KG1 (cell line): ENCODE results near the gene TRPM3.

Experiments used
- DNase-seq: peaks from one replicate; lab custom pipeline; 2025; lab: John Stamatoyannopoulos, UW

Gene TRPM3

DNA sequence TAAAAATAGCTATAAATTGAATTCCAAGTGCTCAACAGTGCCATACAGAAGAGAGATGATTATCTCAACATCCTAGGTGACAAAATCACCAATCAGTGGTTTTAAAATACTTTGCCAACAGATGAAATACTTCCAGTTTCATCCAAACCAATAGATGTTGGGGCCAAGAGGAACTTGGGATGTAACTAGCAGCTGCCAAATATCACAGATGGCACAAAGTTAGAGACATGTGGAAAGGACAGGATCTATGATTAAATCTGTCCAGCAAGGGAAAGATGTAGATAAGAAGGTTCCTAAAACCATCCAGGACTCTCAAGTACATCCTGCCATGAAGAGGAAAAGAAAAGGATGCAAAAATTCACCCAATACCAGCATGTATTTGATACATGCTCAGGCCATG lies 23.8 kb downstream of the TRPM3 start:
- no peak for DNase-seq

DNA sequence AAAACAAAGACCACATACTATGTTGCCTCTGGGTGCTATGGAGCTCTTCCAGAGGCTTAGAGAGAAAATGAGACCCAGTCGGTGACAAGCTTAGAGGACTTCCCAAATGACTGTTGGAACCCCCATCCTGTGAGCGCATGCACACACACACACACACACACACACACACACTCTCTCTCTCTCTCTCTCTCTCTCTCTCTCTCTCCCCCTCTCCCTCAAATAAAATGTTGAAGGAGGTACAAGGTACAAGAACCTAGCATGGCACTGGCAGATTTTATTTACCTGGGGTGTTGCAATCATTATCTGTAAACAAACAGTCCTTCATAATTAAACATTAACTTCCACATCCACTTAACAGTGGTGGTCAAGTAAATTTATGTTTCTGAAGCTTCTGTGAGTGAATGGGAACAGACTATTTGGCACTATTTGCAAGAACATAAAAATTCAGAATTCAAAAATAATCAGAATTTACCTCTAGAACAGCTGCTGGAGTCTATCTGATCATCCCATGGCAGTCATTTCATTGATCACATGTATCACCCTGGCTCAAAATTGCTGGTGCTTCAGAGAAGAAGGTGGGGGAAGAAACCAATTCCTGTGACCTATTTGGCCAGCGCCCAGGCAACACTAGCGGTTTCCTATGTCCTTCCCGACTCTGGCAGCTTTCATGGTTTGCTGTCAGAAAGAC lies 24.9 kb downstream of the TRPM3 start:
- no peak for DNase-seq

DNA sequence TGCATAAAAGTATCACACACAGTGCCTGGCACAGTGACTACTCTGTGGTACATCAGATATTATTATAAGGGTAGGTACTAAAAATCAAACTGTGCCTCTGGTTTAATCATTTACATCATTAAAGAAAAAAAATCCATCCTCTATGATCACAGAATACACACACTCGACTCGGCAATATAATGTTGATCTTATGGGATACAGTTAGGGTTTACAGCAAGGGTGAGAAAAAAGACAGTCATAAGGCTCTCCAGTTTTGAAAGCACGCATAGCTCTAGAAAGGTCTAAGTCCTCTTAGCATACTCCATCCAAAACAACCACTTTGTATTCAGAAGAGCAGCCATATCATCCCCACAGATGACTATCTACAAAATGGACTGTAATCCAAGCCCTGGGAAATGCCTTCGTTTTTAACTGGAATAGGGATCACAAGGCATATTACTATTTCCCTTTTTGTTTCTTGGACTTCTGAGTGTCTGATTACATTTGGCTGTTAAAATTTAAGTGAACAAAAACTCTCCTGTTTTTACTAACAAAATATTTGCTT lies 26.6 kb downstream of the TRPM3 start:
- DNase-seq: no peak

DNA sequence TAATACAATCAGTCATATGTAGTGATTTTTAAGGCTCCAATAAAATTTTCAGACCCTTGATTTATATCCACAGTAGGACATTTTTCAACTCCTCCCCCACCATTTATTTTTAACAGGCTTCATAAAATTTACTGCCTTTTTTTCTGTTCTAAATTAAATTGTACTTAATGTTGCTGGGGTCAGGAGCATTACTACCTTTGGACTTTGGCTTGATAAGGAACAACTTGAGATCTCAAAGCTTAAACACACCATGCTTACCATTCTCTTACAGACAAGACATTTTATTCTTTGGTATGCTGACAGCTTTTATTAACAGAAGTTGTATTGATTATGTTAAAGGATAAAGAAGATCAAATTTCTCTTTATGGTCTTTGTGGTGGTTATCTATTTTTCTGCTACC lies 30.5 kb downstream of the TRPM3 start:
- no peak for DNase-seq

DNA sequence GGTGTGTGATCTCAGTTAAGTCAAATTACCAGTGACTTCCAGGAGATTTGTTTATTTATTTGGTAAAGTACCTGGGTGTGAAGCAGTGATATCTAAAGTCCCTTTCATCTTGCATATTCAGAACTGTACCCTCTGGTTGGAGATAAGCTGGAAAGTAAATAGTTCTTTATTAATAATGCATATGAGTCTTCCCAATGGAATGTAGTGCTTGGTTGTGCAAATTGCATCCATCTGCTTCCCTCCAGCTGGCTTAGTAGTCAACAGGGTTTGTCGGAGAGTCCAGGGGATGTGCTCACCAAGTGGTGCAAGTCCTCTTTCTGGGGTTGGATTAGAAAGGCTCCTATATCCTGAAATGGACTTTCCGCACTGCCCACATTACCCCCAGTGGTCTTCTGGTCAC lies 42.0 kb downstream of the TRPM3 start:
- no peak for DNase-seq

DNA sequence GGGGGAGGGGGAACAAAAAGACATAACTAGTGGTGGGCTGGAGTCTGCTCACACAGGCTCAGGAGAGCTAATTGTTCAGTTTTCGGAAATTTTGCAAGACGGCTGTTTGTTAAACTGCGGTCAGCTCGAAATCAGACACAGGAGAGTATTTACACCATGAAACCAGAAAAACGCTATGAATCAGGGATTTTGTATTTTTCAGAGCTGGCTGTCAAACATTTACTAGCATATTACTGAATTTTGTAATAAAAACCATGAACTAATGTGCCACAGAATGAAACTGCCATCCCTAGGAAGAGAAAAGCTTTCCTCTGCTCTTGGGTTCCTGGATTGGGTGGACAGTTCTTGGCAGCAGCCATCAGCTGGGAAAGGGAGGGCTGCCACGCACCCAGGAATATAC lies 45.3 kb downstream of the TRPM3 start:
- DNase-seq: no peak

DNA sequence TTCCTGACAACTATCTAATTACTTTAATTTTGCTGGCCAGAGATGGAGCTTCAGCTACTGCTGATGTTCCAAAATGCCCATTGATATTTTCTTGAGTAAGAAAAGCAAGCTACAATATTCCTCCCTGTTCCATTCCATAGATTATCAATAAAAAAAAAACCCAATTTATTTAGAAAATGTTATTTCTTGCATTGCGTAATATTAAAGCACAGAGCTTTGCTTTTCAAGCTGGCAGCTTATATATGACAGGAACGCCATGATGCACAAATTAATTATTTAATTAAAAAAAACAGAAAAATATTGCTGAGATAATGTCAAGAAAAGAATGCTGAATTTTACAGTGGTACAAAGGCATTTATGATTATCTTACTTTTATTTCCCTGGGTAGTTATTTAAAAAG lies 47.9 kb downstream of the TRPM3 start:
- no peak for DNase-seq

DNA sequence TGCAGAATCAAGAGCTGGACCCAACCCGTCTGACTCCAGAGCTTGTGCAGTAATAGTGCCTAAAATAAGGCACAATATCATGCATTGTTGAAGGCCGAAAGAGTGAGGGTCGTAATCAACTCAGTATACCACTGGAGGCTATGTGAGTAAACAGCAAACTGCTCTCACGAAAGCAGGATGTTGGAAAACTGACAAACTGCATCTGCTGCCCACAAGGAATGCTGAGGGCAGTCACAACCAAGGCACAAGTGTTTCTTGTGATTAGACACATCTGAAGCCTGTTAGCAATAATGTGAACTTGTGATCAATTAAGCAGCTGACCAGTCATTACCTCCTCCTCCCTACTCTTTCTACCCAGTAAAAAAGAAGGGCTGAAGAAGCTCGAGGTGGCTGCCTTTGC lies 48.8 kb downstream of the TRPM3 start:
- DNase-seq: no peak

DNA sequence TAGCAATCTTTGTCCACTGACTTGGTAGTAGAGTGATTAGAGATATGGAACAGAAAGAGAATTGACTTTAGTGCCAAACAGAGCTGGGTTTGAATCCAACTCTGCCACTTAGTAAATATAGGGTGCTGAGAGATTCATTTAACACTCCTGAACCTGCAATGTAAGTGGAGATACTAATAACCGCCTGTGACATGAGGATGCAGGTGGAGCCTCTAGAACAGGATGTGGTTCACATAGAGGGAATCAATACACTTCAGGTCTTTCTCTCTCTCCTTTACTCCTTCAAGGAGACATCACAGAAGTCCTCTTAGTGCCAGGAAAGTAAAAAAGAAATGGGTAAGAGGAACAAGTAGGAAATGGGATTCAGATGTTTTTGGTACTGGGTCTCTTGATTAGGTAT lies 49.8 kb downstream of the TRPM3 start:
- no peak for DNase-seq

DNA sequence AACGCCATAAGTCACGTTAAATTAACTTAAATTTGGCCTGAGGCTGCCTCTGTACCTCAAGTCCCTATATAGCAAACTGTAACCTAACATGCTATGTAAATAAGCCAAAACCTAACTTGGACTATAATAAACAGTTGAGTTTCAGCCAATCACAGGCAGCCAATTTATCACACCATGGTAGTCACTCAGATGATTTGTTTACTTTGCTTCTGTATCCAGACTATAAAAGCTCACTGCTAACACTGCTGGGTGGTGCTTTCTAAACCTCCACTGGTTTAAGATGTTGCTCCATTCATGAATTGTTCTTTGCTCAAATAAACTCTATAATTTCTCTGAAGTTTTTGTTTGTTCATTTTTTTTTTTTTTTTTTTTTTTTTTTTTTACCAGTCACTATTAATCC lies 62.8 kb downstream of the TRPM3 start:
- no peak for DNase-seq

DNA sequence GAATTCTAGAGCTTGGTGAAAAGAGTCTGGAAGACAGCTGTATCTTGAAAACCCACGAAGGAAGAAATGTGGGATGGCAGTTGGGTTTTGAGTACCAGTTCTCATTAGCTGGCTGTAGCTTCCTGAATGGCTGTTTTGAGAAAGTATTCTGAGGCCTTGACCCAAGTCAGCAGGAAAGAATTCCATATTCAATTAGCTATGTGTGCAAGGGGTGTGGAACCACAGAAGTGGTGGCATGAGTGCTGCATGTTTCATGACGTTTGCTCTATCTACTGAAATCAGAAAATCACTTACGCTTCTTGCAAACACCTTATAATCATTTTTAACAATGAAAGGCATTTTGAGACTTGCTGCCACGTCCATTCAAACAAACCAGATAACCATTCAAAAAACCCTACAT lies 69.1 kb downstream of the TRPM3 start:
- DNase-seq: no peak

DNA sequence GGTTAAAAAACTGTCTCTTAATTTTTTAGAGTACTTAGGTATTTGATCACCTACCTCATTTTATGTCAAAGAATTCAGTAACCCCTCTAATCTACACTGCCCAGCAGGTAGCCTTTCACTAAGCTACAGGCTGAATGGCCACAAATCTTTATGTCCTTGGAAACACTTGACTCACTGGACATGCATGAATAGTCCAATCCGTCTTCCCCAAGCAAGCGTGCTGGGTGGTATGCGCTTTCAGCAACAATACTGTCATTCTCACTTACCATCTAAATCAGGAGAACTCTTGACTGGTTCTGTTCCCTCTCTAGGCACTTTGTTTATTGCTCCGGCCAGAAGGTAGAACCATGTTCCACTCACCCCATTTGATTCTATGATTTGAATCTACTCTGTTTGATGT lies 73.1 kb downstream of the TRPM3 start:
- no peak for DNase-seq

DNA sequence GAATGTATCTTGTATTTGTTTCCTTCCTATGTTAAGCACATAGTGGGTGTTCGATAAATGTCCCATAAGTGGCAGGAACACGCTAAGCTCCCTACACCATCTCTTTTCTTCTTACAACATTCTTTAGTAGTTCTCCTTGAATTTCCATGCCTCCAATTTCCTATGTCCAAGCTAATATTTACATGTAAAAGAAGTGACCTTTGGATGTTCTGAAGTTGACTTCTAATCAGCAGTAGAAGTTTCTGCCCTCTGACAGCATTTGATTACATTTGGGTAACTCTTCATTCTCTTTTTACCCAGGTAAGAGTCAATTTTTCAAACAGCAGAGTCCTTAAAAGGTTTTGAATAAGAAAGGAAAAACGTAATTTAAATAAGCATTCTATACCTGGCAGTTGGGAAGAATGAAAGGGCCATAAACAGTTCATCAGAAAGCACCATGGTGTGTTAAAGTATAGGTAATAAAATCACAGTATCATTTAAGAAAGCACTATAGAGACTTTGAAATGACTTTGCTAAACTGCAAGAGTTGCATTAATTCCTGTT lies 78.9 kb downstream of the TRPM3 start:
- no peak for DNase-seq

DNA sequence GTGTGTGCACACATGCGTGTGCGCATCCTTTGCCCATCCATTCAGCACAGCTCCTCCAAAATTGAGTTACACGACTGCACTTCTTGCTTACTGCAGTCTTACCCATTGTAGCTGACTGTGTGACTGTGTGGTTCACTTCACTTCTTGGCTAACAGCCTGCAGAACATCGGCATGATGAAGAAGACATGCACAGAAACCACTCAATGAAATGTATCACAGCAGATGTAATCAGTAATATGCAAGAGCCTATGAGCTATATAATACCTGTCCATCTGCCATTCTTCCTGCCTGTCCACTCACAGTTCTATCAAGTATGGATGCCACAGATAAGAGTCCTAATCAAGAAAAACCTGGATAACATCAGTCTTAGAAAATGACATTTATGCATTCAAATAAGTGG lies 83.9 kb downstream of the TRPM3 start:
- DNase-seq: no peak

DNA sequence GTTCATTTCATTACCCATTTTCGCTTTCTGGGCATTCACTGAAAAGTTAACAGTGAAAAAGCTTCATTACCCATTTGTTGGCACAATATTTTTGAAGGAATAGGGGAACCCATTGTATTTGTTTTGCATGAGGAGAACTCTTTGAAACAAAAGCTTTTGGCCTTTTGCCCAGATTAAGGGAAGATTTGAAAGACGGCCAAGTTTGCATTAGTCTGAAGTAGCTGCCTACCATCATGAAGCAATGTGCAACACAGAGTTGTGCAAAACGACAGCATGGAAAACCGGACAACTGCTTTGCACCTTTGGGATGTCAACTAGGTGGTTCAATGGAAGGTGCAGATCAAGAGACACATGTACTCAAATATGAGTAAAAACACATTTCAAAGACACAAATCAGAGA lies 84.9 kb downstream of the TRPM3 start:
- no peak for DNase-seq

DNA sequence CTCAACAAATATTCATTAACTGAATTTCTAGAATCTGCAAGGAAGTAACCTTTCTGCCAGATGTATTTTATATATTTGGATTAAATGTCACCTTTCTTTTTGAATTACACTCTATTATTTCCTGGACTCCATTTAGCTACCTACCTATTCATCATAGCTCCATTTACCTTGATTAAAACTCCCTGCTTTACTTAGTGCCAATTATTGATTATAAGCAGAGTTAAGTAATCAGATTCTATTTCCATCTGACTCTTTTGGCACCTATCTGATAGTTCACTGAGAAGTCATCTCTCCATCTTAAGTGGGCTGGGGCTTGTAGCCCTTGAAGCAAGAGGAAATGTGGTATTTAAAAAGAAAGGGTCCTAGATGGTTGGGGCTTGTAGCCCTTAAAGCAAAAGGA lies 88.6 kb downstream of the TRPM3 start:
- DNase-seq: no peak

DNA sequence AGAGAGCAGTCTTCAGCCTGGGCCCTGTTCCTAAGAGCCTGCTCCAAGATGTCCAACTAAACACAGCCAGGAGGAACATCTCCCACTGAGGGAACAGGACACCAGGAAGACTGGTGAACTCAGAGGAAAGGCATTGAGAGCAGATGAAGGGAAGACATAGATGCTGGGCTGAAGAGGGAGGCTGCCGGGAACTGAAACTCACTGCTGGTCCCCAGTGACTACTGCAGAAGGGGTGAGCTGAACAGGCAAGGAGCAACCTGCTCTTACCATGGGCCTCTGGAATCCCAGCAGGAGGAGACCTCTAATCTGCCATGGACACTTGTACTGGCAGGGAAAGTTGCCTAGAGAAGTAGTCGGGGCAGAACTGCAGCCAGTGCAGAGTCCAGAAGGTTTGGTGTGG lies 95.7 kb downstream of the TRPM3 start:
- no peak for DNase-seq

DNA sequence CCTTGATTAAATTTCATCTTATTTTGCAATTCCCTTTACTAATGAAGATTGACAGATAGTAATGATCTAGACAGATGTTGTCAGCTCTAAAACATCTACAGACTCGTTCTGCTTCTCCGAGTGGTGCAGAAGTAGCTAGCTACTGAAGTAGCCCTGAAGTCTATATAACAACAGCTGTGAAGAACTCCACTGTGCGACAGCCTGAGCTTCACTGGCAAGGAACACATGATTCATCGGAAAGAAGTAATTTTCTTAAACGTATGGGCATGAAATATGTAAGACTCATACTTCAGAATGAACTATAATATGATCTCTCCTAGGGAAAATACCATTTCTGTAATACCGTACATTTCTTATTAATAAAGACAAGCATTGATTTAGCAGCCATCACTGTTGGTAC lies 96.2 kb downstream of the TRPM3 start:
- no peak for DNase-seq

DNA sequence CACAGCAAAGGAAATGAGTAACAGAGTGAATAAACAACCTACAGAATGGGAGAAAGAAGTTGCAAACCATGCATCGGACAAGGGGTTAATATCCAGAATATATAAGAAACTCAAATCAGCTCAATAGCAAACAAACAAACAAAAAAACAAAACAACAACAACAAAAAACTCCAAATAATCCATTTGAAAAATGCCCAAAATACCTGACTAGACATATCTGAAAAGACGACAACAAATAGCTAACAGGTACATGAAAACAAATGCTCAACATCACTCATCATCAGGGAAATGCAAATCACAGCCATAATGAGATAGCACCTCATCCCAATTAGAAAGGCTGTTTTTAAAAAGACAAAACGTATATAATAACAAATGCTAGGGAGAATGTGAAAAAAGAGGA lies 111.2 kb downstream of the TRPM3 start:
- DNase-seq: no peak

DNA sequence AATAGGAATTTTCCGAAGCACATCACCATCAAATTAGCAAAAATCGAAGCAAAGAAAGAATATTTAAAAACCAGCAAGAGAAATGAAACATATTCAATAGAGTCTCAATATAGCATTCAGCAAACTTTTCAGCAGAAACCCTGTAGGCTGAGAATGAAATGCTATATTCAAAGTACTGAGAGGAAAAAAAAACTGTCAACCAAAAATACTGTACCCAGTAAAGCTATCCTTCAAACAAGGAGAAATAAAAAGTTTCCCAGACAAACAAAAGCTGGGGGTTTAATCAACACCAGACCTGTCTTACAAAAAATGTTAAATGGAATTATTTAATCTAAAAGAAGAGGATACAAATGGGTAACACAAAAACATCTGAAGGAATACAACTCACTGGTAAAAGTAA lies 116.0 kb downstream of the TRPM3 start:
- DNase-seq: no peak

DNA sequence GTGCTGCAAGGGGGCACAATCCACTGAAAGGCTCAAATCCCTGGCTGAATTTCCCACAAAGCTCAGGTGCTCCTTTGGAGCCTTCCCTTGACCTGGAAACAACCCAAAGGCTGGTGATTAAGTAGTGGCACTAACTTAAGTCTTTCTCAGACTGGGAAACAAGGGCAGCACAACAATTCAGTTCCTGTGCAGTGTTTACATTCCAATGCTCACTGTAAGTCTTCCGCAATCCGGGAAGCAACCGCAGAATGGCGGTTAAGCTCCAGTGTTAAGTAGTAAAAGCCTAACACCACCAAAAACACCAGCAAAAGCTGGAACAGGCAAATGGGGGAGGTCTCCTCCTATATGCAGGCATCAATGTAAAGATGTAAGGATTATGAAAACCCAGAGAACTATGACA lies 117.2 kb downstream of the TRPM3 start:
- no peak for DNase-seq

DNA sequence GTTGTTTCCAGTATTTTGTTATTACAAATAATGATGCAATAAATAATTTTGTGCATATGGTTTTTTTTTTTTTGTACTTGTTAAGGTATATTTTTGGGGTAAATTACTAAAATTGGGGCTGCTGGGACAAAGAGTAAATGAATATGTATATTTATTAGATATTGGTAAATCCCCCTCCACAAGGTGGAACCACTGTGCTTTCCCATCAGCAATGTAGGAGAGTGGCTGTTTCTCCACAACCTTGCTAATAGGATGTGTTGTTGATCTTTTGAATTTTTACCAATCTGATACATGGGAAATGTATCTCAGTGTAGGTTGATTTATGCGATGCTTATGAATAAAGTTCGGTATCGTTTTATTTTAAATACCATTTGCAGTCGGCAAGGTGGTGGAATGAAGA lies 118.1 kb downstream of the TRPM3 start:
- no peak for DNase-seq

DNA sequence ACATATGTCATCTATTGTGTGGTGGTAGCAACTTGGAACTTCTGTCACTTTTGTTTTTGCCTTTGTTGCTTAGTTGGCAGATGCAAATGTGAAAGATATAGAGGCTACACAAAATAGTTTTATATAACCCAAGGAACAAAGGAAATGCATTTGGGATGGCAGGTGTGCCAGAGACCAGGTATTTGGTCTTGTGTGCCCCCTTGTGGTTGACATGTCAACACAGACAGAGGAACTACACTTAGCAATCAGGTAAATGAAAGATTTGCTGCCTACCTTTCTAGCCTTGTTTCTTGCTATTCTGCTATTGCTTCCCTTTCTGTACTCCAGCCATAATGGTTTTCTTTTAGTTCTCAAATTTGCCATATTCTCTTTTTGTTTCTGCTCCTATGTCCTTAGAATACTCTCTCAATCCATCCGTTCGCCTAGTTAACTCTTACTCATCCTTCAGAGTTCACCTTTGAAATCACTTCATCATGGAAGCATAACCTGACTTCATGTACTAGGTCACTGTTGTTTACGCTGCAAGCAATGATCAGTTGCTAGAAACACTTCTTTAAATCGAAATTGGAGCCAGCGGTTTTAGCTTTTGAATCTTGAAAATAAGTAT lies 119.5 kb downstream of the TRPM3 start:
- DNase-seq: no peak

DNA sequence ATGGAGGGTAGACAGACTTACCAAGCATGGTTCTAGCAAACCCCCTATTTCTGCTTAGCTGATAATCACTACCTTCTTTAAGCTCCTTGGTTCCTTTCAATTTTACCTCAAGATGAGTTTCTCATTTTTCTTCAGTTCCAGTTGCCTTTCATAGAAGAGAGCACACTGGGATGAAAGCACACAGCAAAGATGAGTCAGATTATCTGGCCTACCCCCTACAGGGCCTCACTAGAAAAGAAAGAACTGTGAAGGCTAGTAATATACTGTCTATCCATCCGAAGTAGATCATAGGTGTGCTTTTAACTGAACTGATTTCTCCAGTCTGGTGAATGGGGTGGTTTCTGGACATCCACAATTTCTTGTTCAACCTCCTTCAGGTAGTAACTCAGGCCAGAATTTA lies 122.5 kb downstream of the TRPM3 start:
- no peak for DNase-seq
